ENCODE data around the gene BEGAIN.

BEGAIN gene

GRCh38 chr14:100494645-100495044 lies 92.6 kb downstream of the BEGAIN start:
- TF ChIP-seq CTCF (IDR thresholded peaks at IDR 0.05; ENCODE audit: low read depth, low read length, missing control alignments): no peak
- H3K4me3 ChIP-seq (ENCODE audit: low read depth, low read length): no peak overlapping the region
- in situ Hi-C loops (cut with HindIII; ENCODE audit: low sequenced_read_pairs): no loop called here
- no peak for DNase-seq (ENCODE audit: low read depth)

DNA sequence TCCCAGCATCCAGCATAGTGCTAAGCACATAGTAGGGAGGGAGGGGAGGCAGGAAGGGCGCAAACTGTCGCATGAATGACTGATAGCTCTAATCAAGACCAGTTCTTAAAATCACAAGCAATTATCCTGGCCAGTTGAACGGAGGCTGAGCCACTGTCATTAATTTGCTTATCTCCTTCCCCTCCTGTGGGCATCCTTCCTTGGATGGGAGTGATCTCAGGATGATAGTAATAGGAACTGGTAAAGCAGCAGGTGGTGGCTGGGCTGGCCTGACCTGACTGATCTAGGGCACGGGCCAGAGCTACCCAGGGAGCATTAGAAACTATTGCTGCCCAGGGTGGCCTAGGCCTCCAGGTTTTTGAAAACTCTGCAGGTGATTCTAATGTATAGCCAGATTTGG lies 97.0 kb downstream of the BEGAIN start:
- in situ Hi-C loops (cut with HindIII; ENCODE audit: low sequenced_read_pairs): no loop called here
- TF ChIP-seq CTCF (IDR thresholded peaks at IDR 0.05; ENCODE audit: low read depth, low read length, missing control alignments): no peak
- H3K4me3 ChIP-seq (ENCODE audit: low read depth, low read length): no peak overlapping the region
- DNase-seq (ENCODE audit: low read depth): no peak

- no peak overlapping the region for H3K4me3 ChIP-seq (ENCODE audit: low read depth, low read length)
- no peak for TF ChIP-seq CTCF (IDR thresholded peaks at IDR 0.05; ENCODE audit: low read depth, low read length, missing control alignments)
- no peak for DNase-seq (ENCODE audit: low read depth)
- in situ Hi-C loops (cut with HindIII; ENCODE audit: low sequenced_read_pairs): no loop called here
Measured at GRCh38 chr14:100488057-100488456, 99.2 kb downstream of the BEGAIN start.

GRCh38 chr14:100487304-100487703 lies 99.9 kb downstream of the BEGAIN start:
- in situ Hi-C loops (cut with HindIII; ENCODE audit: low sequenced_read_pairs): no loop called here
- DNase-seq (ENCODE audit: low read depth): no peak
- TF ChIP-seq CTCF (IDR thresholded peaks at IDR 0.05; ENCODE audit: low read depth, low read length, missing control alignments): no peak
- H3K4me3 ChIP-seq (ENCODE audit: low read depth, low read length): no peak overlapping the region

Measured in astrocyte of the cerebellum (primary cell).